Stimulated activated naive CD4-positive, alpha-beta T cell treated with Interleukin-2 at 50 U/mL for 16 hours (primary cell): ENCODE measurements around the gene FGF9.

Source experiments
- DNase-seq: peaks from one replicate; lab custom pipeline; 2025; lab: John Stamatoyannopoulos, UW

FGF9 gene

DNA sequence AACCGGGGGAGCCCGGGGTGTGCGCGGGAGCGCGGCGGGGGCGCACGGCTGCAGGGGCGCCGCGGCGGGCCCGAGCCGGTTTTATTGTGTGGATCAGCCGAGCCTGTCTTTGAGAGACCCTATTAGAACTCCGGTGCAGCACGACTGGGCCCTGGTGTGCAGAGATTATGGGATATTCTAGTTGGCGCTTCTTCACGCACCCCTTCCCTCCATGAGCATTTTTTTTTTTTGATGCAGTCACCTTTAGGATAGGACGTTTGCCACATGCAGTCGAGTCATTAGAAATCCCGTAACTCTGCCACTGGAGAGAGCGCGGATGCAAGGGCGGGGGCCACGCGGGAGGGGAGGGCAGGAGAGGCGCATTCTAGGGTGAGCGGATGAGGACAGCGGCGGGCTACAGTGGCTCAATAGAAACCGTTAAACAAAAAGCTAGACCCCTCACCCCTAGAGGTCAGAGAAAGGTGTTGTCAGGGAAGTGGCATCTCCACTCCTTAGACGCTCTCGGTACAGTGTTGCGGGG lies 3.7 kb downstream of the FGF9 start:
- DNase-seq: no peak

DNA sequence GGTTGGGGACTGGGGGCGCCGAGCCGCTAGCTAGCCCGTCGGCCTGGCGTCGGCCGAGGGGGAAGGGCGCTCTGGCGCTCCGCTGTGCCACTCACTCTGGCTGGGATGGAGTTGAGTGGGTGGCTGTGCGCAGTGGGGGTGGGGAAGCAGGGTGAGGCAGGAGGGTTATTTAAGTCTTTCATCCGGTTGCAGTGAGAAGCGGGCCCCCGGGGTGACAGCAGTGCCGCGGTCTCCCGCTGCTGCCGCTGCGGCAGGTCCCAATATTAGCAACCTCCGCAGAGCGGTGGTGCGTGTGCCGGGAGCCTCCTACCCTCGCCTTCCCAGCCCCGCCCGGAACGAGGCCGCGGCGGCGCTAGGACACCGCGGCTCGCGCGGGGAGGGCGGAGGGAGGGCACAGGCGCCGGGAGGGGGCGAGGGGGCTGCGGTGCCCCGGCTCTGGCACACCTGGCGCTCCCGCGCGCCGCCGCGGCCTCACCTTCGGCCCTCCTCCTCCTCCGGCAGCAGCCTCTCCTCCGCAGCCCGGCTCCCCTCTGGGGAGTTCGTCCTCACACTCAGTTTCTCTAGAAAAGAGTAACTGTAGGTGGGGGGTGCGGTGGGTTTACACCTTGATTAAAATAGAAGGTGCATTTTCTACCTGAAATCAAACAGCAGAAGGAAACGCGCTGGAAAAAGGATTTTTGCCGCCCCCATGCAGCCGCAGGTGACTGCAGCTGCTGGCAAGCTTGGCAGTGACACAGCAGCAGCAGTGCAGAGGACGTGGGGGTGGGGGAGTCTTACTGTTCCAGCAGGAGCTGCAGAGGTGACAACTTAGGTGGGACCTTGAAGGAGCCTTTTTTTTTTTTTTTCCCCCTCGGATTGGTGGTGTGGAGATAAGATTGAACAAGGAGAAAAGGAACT lies 4.5 kb downstream of the FGF9 start:
- peak; percentile 41 for DNase-seq

DNA sequence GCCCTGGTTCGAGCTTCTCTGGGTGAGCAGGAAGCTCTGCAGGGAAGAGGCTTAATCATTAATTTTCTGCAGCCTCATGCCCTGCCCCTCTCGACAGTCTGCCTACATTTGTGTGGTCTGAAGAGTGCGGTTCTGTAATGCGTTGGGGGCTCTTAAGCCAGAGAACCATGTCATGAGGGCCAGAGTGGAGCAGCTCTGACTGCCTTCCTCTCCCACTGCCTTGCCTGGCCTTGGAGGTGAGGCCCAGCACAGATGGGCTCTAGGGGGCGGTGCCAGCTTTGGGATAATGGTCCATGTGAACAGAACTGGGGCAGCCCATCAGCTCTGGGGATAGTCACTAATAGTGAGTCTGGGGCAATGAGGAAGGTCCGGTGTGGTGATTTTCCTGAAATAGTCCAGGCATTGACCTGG lies 5.7 kb downstream of the FGF9 start:
- DNase-seq: no peak

DNA sequence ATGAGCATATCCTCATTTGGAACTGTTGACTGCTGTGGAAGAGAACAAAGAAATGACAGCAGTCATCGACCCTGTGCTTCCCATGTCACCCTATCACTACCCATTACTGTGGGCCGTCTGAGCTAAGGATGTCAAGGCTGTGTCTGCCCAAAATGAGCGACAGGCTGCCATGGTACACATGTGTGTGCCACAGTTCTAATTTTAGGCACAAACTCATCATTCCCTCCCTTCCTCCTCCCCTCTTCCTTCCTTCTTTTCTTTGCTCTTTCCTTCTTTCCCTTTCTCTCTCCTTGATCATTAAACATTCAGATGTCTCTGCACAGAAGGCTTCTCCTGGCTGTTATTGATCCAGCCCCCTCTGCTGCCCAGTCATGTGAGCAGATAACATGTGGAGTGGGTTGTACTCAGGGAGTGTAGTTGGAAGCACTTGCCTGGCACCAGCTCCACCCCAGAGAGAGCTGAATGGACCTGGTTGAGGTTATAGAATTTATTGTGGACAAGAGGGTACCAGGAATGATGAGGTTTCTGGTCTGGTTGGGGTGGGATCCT lies 6.3 kb downstream of the FGF9 start:
- DNase-seq: no peak

DNA sequence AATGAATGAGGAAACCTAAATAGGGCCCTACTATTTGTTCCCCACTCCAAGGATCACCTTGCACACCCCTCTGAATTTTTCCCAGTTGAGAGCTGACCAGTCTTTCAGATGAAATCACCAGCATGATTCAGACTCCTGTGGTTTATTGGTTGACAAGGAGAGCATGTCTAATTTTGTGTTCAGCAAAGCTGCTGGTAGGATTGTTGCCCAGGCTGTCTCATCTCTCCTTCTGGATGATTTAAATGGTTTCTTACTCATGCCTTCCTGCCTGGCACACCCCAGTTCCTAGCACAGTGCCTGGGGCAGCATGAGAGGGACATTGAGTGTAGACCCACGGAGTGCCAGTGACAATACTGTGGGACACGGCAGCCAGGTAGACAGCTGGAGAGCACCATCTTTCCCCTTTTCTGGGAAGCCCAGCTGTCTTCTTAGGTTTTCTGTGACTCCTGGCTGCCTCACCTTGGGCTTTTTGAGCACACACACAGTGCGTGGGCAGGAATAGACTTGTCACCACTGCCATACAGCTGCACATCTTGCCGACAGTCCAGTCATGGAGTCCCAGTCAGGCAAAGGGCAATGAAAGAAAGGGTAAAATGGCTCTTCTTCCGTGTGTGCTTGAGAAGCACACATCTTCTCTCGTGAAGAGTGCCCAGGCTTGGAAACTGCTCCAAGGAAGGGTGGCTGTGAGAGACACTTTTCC lies 12.3 kb downstream of the FGF9 start:
- DNase-seq: no peak

DNA sequence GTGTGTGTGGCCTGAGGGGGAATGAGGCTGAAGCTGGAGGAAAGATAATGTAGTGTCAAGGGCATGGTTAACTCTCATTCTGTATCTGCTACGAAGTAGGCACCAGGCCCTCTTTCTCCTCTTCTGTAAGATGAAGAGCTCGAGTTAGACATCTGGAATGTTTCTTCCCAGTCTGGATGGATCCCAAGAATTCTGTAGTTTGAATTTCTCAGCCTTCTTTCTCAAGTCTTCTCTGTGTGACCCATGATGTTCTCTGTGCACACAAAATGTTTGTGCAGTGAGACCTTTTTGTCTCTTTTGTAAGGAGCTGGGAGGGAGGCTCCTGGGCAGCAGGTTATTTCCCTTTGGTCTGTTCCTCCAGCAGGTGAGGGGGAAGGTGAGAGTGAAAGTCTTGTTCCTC lies 13.7 kb downstream of the FGF9 start:
- DNase-seq: no peak

DNA sequence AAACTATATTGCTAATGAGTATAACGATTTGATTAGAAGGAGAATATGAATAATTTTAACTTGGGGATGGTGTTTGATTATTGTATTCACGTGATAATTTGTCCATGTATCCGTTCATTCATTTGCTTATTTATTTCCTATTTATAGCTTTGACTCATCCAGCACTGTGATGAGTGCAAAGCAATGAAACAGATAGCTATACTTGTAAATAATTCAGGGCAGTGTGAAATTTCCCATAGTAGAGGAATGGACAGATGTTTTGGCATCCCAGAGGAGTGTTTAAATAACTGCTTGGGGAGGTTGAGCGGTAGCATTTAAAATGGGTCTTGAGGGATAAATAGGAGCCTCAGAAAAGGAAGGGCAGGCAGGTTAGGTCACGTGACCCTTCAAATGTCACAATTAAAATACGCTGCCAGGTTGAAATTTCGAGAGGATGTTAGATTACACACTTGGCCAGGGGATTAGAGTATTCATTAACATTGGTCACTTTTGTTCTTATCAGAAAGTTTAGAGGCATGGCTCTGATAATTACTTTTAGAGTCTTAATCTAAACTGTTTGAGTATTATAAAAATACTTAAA lies 14.7 kb downstream of the FGF9 start:
- no peak for DNase-seq

DNA sequence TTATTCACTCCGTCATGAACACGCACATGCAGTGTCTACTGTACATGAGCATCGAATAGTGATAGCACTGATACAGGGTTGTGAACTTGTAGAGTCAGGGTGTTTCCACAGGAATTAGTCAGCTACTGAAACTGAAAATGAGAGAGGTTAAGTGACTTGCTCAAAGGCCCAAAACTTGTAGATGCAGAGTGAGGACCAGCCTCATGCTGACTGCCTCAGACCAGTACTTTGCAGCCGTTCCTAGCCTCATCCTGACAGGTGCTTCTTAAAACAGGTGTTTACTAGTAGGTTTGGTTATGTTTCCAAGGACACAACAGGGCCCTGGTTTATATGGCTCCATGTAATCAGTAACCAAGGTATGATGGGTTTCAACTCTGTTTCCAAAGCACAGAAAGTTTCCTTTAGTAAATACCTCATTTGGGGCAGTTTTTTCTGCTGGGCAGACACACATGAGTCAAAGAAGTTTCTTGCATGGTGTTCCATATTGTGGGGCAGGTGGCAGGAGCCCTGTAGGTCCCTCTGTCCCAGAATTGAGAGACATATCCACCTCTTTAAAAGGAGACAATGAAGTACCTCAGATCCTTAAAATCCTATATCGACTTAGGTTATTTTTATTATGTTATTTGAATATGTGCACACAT lies 16.0 kb downstream of the FGF9 start:
- DNase-seq: peak; percentile 20

DNA sequence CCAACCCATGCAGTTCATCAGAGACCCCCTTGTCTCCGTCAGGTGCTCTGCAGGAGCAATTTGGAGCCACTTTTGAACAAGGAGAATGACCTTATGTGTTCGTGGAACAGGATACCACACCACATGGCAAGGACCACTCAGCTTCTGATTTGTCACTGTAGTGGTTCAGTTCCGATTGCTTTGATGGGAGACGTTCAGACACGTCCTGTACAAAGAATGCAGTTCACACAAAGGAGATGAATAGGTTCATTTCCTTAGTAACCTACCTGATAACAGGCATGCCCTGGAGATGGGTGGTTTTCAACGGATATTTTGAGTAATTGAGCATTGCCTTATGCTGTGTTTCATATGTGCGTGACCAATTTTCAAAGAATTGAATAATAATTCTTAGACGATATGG lies 17.2 kb downstream of the FGF9 start:
- DNase-seq: no peak

DNA sequence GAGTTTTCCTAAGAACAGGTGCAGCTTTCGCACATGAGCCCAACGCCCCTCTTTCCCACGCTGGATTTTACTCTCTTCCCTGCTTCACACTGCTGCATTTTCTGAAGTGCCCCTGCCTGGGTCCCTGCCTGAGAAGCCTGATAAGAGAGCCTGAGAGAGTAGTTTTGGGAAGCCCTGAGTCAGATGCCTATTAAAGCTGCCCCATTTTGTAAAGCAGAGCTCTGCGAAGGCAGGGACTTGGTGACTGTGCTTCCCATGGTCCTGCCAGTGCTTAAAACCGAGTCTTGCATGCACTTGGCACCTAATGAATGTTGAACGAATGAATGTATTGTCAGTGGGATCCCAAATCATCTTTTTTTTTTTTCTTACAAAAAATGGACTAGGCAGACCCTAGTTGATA lies 18.2 kb downstream of the FGF9 start:
- DNase-seq: no peak

DNA sequence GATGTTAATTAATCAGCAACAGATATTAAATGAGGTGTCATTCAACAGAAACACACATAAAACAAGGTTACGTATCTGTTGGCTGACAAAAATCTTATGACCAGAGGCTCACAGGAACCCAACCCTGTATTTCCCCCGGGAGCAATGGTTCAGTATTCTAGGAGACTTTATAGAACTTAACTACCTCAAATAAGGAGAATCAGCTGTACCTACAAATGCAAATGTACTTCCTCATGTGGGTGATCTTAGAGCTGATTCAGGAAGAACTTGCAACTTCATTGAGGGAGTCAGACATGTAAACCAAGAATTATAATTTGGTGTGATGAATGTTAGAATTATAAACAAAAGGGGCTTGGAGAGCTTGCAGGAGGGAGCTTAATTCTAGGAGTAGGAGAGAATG lies 20.1 kb downstream of the FGF9 start:
- DNase-seq: no peak

DNA sequence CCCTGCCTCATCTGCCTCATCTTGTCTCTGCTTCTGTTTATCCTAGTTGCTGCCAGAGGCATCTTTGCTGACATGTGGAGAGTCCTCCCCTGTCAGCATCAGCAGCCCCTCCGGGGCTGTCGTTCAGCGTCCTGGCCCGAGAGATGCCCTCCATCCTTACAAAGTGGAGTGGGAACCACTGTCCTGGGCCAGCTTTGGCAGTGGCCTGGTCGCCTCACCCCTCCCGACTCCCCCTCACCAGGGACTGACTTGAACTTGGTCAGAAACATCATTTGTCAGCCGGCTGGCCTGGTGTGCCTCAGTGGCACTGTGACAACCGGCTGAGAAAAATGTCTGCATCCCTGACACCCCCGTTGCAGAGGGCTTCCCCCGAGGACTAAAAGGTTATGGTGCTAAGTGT lies 20.6 kb downstream of the FGF9 start:
- no peak for DNase-seq

DNA sequence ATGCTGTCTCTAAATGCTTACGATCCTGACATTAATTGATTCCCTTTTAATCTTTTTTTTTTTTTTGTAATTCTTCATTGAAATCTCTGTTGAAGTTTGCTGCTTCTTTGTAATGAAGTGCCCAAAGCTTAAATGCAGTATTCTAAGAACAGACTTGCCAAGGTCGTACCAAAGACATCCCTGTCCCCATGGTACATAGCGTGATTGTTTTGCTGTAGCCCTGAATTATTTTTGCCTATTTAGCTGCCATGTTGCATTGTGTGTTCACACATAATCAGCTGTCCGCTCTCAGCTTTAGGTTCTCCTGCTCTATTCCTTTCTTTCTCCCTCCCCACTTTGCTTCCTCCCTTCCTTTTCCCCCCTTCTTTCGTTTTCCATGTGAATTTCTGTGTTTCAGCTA lies 21.1 kb downstream of the FGF9 start:
- no peak for DNase-seq

DNA sequence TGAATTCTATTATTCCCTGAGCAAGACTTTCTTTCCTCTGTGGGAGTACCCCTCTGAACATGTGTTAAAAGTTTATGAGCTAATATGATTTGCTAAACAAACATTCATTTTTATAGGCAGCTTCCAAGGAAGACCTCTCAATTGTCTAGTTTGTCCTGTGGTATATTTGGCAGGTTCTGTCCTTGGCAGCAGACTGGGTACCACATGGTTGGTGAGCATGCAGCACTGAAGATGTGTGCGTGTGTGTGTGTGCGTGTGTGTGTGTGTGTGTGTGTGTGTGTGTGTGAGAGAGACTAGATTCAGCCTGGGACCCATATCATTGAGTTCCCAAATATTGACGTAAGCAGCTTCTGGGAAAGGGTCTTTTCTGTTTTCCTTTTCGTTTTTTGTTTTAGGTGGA lies 24.0 kb downstream of the FGF9 start:
- DNase-seq: no peak

DNA sequence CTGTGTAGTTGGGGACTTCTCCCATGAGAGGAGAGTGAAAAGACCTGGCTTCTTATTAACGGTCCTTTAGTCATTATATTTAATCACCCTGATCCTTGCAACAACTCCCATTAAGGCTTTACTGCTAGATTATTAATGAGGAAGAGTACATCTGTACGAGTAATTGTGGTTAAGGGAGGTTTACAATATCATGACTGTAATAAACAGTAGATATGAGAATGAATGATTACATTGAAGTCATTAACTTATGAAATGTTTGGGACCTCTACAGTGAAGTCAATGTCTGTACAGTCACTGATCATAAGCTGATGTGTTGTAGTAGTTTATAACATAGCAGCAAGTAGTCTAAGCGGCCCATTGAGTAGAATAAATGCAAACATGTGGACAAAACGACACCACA lies 24.7 kb downstream of the FGF9 start:
- DNase-seq: no peak

DNA sequence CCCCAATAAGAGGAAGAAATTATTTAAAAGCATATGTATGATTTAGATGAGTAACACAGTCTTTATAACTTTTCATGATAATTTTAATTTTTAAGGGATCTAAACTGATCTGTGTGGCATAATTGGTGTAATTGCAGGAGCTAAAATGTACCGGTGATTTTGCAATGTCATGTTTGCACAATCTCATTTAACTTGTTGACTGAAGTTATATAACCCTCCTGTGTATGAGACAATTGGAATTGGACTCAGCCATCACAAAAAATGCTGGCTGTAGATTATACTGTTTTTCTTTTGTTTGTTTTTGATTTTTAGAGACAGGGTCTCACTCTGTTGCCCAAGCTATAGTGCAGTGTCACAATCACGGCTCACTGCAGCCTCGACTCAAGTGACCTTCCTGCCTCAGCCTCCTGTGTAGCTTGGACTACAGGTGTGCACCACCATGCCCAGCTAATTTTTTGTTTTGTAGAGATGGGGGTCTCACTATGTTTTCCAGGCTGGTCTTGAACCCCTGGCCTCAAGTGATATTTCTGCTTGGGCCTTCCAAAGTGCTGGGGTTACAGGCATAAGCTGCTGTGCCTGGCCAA lies 26.1 kb downstream of the FGF9 start:
- no peak for DNase-seq

DNA sequence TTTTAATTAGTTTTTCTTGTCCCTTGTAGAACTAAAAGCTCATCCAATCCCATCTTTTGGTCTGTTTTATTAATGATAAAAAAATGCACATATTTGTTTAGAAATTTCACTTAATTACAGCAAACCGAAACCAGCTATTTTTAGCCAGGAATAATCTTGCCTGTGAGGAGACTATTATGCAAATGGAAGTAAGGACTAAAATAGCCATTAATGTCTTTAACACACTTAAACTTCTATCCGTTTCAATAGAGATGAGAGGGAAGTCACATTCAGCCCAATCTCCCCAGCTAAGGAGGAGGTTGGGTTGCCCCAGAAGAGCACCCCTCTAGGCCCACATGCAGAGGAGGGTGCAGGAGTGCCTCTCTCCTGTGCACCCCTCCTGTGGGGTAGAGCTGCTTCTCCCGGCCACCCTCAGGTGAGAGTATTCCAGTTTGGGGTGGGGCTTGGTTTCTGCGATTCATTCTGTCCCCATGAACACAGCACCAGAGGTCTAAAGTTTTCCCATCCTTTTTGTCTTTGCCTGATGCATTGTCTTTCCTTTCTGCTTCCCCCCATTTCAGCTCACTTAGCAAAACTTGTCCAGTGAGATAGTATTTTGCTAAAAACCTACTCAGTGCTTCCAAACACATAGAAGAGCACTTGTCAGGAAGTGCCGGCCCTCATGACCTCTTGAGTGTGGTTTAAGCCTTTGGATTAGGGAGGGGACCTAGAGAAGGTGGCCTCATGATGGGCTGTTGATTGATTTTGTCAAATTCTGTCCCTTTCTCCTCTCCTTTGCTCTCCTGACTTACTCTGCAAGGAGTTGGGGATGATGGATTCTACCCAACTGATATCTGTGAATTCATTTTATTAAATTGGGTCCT lies 28.2 kb downstream of the FGF9 start:
- DNase-seq: no peak

DNA sequence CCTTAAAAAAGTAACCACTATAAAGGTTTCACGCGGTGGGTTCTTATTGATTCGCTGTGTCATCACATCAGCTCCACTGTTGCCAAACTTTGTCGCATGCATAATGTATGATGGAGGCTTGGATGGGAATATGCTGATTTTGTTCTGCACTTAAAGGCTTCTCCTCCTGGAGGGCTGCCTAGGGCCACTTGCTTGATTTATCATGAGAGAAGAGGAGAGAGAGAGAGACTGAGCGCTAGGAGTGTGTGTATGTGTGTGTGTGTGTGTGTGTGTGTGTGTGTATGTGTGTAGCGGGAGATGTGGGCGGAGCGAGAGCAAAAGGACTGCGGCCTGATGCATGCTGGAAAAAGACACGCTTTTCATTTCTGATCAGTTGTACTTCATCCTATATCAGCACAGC lies 30.6 kb downstream of the FGF9 start:
- DNase-seq: no peak

DNA sequence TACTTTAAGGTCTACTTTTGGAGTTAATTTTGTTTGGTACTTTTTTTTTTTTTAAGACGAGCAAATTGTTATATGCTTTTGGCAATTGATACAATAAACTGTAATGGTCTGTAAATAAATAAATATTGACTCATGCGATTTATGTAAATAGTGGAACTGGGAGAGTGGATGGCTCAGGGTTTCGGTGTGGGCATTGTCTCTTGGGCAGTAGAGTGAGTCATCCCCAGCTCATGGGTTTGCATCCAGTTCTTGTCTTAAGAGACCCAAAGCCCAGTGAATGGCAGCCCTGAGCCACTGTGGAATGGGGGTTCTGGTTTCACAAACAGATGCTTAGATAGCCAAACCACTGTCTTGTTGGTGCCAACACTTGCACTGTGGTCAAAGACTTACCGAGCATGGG lies 33.0 kb downstream of the FGF9 start:
- DNase-seq: no peak

DNA sequence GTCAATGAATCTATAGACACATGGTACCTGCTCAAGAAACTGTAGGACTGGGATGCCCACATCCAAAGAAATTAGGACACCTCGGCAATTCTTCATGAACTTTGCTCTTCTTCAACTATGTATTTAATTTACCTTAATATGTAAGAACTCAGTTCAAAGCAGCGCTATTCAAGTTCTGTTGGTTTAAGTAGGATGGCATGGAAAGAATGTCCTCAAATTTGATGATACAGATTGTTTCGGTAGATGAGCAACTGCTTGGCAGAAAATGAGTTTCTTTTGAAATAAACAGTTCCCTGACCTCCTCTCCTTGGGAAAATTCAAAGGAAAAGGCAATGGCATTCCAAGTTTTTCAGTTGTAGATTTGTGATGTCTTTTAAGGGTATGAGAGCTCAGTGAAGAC lies 36.7 kb downstream of the FGF9 start:
- no peak for DNase-seq

DNA sequence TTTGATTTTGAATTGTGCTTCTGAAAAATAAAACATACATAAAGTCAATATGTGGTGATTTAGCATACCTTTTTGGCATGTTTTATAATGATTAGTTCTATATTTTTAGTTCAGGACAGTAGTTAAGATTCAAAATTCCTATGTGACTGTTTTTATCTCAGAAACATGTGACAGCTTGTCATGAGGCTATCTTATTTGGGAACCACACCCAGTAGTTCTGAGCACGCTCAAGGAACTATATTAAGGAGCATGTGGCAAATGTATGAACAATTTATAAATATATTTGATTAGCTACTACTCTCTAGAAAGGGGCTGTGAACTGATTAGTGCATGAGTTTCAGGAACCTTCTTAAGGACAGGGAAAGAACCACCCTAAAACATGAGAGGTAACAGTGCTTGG lies 38.8 kb downstream of the FGF9 start:
- DNase-seq: no peak
